Gastroesophageal sphincter (tissue), 4 donors: ENCODE measurements around the gene DNASE1L2. TPM values are rescaled to one million over a fixed set of nuclear protein-coding genes. Genes with fewer than 3 reads are reported as not detected.

Experiments used
- ATAC-seq: fragments of 150-250 bp; one replicate; pipeline ENCODE4 v1.9.1; 2016; ENCODE audit warnings: mild to moderate bottlenecking, moderate library complexity
- H3K27ac ChIP-seq, 4 donors: fragments of 200-600 bp; sonication (generic) in 3 of 4; 1 replicate in 3 of 4; 2 replicates in 1 of 4; pipeline ENCODE4 v1.5.1; 2016 to 2019
- H3K27me3 ChIP-seq: fragments of 200-600 bp; sonication (generic); one replicate; pipeline ENCODE4 v1.5.1; 2019
- H3K36me3 ChIP-seq, 2 donors: fragments of 200-600 bp; sonication (generic); one replicate each; pipeline ENCODE4 v1.5.1; 2019; ENCODE audit warnings: control low read depth in 1 of 2
- H3K4me1 ChIP-seq, 3 donors: fragments of 200-600 bp; sonication (generic); 1 replicate in 2 of 3; 2 replicates in 1 of 3; pipeline ENCODE4 v1.5.1; 2016 to 2019; ENCODE audit warnings: control low read depth in 2 of 3
- H3K4me3 ChIP-seq, 2 donors: fragments of 200-600 bp; sonication (generic); one replicate each; pipeline ENCODE4 v1.5.1; 2019; ENCODE audit warnings: mild to moderate bottlenecking in 1 of 2, moderate library complexity in 1 of 2
- H3K9me3 ChIP-seq, 3 donors: fragments of 200-600 bp; sonication (generic); one replicate each; pipeline ENCODE4 v1.5.1; 2017 to 2019; ENCODE audit warnings: control low read depth in 2 of 3
- CTCF ChIP-seq, 4 experiments: fragments of 200-600 bp in 2 of 4; fragments of 450-650 bp in 2 of 4; sonication (generic) in 1 of 4; IDR thresholded peaks; one replicate each; pipeline ENCODE4 v1.5.1; 2017 to 2019; ENCODE audit warnings: antibody characterized with exemption in 4 of 4, mild to moderate bottlenecking in 2 of 4, moderate library complexity in 2 of 4
- EP300 ChIP-seq: sonication (generic); formaldehyde crosslinking; IDR thresholded peaks from one replicate; pipeline ENCODE4 v1.6.1; 2017; ENCODE audit warnings: antibody characterized with exemption, mild to moderate bottlenecking
- POLR2A ChIP-seq, 2 donors: fragments of 450-650 bp; IDR thresholded peaks; one replicate each; pipeline ENCODE4 v1.6.1; 2017; ENCODE audit warnings: antibody characterized with exemption in 2 of 2, mild to moderate bottlenecking in 2 of 2, moderate library complexity in 1 of 2
- POLR2AphosphoS5 ChIP-seq: sonication (generic); formaldehyde crosslinking; IDR thresholded peaks from one replicate; pipeline ENCODE4 v1.6.1; 2017; ENCODE audit warnings: antibody characterized with exemption
- WGBS, 2 donors: methylation state at CpG; one replicate each; pipeline ENCODE4 v1.1.5; 2018; ENCODE audit warnings: low coverage in 1 of 2; 5-methylcytosine and 5-hydroxymethylcytosine counted together
- total RNA-seq, 4 donors: library from RNA; depleted of rRNA; stranded (reverse); fragments of >200 nt; gene quantifications; one replicate each; pipeline ENCODE4 v1.1.0, GENCODE V29; 2016

Gene DNASE1L2
- total RNA-seq, 4 donors from 2014 or later = 0.27 to 1.7 (median 1.1) TPM; not detected in 1

DNA sequence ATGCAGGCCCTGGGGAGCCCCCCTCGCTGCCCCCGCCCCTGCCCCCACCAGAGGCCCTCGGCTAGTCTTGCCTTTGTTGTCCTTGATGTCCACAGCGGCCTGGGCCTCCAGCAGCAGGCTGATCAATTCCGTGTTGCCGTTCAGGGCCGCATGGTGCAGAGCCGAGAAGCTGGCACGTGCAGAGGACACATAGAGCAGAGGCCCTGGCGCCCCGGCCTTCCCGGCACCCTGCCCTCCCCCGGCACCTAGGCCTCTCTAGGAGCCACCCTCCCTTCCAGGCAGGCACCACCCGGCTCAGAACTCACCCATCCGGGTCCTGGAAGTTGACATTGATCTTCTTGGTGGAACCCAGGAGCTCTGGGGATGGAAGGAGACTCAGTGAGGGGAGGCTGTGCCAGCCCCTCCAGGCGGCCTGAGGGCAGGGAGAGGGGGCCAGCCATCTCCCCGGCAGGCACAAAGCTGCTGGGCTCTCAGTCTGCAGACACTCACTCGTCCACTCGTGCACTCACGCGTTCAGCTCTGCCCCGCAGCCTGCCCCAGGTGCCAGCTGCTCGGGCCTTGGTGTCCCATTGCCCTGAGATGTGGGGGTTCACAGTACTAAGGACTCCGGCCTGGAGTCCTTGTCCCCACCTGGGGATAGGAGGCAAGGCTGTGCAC is 46.1 kb upstream of the DNASE1L2 start:
- Histone ChIP-seq H3K36me3 (no peaks in the 10 kb centered on the region), H3K9me3 (no peaks in the 10 kb centered on the region), H3K4me3 (no peak overlapping the region), H3K27ac (no peak overlapping the region), H3K27me3 (peaks cover 29% of the 10 kb centered on the region), H3K4me1 (peaks cover 0 to 3% (median 0%) of the 10 kb centered on the region in 3 donors)
- WGBS, 2 donors = no CpG with 5 or more reads among the region's 24 CpGs
- no peak for TF ChIP-seq POLR2A (IDR thresholded peaks at IDR 0.05)
- TF ChIP-seq EP300 = no peak
- TF ChIP-seq POLR2AphosphoS5 = no peak
- TF ChIP-seq CTCF (IDR thresholded peaks at IDR 0.05) = no peak
- ATAC-seq = no peak

DNA sequence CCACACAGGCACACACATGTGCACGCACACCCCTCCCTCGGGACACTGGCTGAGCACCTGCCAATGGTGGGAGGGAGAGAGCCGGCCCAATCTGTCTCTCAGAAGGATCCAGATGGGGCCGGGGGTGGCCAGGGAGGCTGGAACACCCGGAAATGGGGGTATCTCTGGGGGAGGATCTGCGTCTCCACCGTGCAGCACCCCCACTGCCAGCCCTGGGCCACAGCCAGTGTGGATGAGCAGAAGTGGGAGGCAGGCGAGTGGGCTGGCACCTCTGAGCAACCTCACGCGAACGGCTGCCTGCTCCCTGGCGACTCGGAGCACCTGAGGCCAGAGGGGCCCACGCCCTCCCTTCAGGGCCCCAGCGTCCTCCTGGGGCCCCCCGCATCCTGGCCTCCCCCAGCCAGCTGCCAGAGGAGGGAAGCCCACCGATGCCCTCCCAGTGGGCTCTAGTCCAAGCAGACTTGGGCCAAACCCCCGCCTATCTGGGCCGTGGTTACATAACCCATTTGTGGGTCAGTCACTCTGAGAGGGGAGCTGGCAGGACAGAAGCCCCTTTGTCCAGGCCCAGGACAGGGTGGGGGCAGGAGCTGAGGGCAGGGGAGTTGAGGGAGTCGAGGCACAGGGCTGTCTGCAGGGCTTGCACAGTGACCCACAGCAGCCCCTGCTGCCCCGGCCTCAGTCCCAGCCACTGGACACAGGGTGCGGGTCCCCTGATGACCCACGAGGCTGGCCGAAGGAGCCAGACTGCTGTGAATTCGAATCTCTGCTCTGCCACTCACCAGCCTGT is 45.4 kb upstream of the DNASE1L2 start:
- WGBS, 2 donors = 78% methylated on average over 4 of the region's 25 CpGs; no CpG with 5 or more reads in 1 of the 2 donors
- TF ChIP-seq CTCF (IDR thresholded peaks at IDR 0.05) = no peak
- no peak for TF ChIP-seq EP300
- no peak for TF ChIP-seq POLR2AphosphoS5
- no peak for TF ChIP-seq POLR2A (IDR thresholded peaks at IDR 0.05)

DNA sequence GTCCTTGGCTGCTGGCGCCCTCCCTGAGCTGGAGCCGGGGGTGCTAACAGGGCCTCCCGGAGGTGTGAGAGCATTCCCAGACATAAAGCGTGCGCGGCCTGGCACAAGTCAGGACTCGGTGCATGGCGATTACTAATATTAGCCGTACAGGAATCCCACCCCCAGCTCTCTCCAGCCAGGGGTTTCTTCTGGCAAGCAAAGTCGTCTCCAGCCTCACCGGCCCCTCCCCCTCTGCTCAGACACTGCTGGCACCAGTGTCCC is 44.9 kb upstream of the DNASE1L2 start:
- no peak overlapping the region for H3K4me3 ChIP-seq
- no peak overlapping the region for H3K27ac ChIP-seq
- no peaks in the 10 kb centered on the region for H3K9me3 ChIP-seq
- peaks cover 0 to 15% (median 9%) of the 10 kb centered on the region in 3 donors for H3K4me1 ChIP-seq
- no peaks in the 10 kb centered on the region for H3K36me3 ChIP-seq
- WGBS, 2 donors = 72 to 81% methylated on average over 5 to 8 of the region's 11 CpGs
- peaks cover 40% of the 10 kb centered on the region for H3K27me3 ChIP-seq
- no peak for ATAC-seq
- TF ChIP-seq POLR2AphosphoS5 = no peak
- no peak for TF ChIP-seq CTCF (IDR thresholded peaks at IDR 0.05)
- TF ChIP-seq EP300 = no peak
- no peak for TF ChIP-seq POLR2A (IDR thresholded peaks at IDR 0.05)

More for the DNA sequence above, 45.4 kb upstream of the DNASE1L2 start:
- no peak overlapping the region for H3K4me3 ChIP-seq
- no peak for ATAC-seq
- no peaks in the 10 kb centered on the region for H3K36me3 ChIP-seq
- H3K27ac ChIP-seq = no peak overlapping the region
- no peaks in the 10 kb centered on the region for H3K9me3 ChIP-seq
- H3K27me3 ChIP-seq = peaks cover 36% of the 10 kb centered on the region
- peaks cover 0 to 11% (median 6%) of the 10 kb centered on the region in 3 donors for H3K4me1 ChIP-seq

- Histone ChIP-seq H3K9me3 (no peaks in the 10 kb centered on the region), H3K4me1 (peaks cover 0 to 22% (median 9%) of the 10 kb centered on the region in 3 donors), H3K4me3 (no peak overlapping the region), H3K27ac (no peak overlapping the region), H3K36me3 (no peaks in the 10 kb centered on the region), H3K27me3 (peaks cover 61% of the 10 kb centered on the region)
- no peak for TF ChIP-seq CTCF (IDR thresholded peaks at IDR 0.05)
- no peak for TF ChIP-seq EP300
- no peak for TF ChIP-seq POLR2AphosphoS5
- TF ChIP-seq POLR2A (IDR thresholded peaks at IDR 0.05) = no peak
- WGBS, 2 donors = 60% methylated on average over 1 of the region's 16 CpGs; no CpG with 5 or more reads in 1 of the 2 donors
- ATAC-seq = no peak
Measured at GRCh38 chr16:2194166-2194834, 41.9 kb upstream of the DNASE1L2 start.
